Measurements from ENCODE around the gene KCNJ6.

KCNJ6 gene

DNA sequence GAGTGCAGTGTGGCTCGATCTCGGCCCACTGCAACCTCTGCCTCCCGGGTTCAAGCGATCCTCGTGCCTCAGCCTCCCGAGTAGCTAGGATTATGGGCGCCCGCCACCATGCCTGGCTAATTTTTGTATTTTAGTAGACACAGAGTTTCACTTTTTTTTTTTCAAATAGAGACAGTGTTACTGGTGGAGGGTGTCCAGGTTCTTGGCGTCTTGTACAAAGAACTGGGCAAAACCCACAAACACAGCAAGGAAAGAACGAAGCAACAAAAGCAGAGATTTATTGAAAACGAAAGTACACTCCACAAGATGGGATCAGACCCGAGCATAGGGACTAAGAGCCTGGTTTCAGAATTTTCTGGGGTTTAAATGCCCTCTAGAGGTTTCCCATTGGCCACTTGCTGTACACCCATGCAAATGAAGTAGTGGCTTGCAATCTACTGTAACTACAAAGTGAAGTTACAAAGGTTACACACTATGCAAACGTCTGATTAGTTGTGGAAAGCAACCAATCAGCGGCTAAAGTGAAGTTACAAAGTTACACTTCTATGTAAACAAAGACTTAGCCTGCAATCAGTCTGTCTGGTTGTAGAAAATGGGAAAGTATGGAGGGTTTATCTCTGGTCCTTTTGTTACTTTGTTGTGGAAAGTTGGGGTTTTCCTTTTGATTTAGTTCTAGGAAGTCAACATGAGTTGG, 350.6 kb downstream of the KCNJ6 start:
- no peak for DNase-seq (ENCODE audit: low spot score)

DNA sequence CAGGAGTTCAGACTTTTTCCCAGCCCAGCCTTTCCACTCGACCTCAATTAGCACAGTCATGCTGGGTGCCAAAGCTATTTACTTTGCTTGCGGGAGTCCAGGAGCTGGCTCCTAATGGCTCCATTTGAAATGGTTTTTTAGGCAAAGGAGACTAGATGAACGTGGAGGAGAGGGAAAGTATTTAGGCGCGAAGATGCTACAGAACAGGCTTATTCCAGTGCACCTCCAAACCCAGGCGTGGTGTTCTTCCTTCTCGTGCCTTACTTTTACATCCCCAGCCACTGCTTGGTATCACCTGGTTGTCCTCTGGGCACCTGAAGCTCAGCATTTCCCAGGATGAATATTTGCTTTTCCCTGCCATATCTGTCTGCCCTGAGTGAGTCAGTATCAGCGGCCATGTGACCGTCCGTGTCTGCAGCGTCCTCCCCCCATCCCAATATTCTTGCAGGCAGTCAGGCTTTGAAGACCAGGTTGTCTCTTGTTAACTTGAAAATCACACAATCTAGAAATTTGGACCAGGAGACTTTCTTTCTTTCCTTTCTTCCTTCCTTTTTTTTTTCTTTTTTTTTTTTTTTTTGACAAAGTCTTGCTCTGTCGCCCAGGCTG, 351.2 kb downstream of the KCNJ6 start:
- no peak for DNase-seq (ENCODE audit: low spot score)

DNA sequence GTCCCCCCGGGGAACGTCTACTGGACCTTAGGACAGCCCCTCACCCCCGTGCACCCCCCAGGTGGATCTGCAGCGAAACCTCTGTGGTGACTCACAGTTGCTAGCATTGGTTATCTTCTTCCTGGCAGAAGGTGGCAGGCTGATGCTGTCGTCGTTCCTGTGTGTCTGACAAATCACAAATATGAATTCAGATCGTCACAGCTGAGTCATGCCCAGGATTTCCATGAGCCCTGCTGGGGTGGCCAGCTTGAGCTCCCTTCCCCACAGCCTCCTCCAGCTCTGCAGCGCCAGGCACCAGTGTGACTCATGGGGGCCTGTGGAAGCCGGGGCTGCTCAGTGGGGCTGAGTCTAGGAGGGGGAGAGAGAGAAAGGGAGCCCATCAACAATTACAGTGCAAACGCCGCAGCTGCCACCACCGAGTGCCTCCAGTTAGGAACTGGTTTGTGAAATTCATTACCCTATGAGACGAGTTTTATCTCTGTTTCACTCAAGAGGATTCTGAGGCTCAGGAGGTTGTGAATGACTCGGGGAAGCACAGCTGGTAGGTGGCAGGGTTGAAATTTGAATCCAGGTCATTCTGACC, 351.8 kb downstream of the KCNJ6 start:
- DNase-seq (ENCODE audit: low spot score), result peak; percentile 79

DNA sequence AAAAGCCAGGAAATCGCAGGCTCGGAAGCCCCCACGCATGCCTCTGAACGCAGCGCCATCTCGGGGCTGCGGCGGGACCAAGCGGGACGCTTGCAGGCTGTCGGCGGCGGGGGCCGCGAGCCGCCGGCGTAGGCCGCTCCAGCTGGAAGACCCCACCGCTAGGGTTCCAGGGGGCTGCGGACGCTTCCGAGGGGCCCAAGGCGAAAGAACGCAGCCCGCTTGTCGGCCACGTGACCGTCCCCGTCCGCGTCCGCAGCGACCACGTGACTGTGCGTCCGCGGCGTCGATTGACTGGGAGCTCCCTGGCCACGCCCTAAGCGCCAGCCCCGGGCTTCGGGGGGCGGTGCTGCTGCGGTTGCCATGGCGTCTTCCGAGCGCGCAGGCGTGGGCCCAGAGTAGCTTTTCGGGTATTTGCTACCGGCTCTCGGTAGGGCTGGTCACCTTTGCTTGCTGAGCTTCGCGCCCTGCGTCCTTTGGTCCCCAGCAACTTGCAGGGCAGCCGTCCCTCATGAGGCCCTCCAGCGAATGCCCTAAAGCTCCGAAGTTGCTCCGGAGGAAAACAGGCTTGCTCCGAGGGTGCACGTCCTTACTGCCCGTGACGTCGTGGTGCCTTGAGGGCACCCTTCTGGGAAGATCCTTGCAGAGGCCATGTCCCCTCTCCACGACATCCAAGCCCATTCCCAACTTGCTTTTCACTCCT, 352.5 kb downstream of the KCNJ6 start:
- DNase-seq (ENCODE audit: low spot score), result peak; percentile 95

DNA sequence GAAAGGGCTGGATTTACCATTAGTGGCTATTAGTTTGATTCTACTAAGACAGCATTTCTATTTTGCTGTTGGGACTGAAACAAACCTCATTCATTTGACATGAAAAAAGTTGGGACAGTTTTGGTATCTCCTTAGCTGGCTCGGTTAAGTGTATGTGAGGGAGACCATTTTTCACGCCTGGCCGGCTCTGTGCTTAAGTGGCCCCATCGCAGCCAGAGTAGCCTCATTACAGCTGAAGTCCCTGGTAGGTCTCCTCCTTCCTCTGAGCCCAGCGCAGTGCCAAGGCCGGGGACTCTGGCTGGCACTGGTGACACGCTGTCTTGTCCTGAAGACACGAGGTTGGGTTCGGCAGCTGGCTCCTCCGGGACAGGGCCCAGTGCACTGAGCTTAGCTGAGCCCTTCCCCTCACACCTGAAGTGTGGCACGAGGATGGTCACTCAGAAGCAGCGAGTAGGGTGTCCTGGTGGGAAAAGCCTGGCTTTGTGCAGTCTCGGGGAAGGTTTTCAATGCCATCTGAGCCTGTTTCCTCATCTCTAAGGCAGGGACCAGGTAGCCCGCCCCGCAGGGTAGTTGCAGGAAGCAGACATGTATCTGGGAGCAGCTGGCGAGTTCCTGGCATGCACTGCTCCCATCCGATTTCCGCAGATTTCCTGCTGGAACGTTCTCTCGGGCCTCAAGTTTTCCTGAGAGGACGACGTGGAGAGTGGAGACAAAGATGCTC, 353.2 kb downstream of the KCNJ6 start:
- no peak for DNase-seq (ENCODE audit: low spot score)

DNA sequence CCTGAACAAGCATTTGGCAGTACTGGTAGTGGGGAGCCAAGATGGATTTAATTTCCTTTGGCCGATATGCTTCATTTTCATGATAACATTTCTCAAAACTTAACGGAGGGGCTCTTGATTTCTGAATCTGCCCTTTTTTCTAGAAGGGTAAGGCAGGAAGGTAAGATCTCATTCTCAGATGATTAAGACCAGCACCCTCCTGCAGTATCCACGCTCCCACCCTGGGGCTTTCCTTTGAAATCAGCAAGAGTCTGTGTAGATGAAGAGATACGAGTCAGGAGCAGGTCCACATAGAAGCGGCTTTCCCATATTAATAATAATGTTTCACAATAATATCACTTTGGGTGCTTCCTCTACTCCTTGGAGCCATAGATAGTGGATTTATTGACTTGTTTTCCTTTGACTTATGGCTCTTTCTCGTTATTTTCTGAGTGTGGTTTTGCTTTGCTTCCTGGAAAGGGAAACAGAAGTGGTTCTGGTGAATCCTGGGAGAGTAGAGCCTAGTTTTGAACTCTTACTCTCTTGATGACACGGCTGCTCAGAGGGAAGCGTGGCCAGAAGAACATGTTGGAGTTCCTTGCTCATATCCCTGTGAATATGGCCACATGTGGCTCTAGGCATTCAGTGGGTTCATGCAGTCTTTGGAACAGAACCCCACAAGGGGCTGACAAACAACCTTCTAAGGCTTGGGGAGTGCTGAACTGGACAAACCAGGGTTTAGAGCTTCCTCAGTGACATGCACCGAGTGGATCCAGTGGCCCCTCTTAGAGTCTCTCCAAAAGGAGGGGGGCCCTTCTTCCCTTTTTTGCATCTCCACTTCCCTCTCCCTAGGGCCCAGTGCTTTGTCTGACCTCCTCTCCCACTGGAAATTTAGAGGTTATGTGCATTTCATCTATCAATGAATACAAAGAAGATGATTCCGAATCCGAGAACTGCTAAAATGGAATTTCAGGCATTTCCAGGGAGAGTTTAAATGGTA, 354.0 kb downstream of the KCNJ6 start:
- no peak for DNase-seq (ENCODE audit: low spot score)

DNA sequence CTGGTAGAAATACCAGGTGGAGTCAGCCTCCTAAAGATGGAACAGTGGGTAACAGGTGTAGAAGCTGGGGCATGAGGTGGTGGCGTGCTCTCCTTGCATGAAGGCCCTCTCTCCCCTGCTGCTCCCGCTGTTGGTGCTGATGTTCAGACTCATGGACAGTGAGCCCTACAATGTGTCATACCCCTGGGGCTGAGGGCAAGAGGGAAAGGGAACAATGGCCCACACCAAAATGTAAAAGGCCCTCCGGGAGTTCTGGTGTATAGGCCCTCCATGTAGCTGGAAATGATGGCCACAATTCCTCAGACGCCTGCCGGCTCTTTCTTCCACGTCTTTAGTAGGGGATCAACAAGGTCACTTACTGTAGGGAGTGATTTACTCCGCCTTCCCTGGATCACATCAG, 354.8 kb downstream of the KCNJ6 start:
- DNase-seq (ENCODE audit: low spot score), result no peak

DNA sequence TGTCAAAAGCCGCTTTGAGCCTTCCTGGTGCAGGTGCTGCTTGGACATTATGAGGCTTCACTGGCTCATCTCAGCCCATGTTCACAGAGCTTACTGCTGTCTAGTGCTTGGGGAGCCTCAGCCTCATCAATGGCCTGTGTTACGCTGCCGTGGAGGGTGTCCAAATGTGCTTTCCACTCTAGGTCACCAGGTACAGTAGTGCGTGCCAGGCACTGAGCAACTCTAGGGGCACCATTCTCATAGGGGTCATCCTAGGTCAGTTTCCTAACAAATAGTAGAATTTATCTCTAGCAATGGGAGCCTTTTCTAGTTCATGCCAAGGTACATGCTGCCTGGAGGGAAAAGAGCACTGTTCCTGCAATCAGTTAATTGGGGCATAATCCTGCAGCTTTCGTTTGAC, 355.9 kb downstream of the KCNJ6 start:
- no peak for DNase-seq (ENCODE audit: low spot score)

DNA sequence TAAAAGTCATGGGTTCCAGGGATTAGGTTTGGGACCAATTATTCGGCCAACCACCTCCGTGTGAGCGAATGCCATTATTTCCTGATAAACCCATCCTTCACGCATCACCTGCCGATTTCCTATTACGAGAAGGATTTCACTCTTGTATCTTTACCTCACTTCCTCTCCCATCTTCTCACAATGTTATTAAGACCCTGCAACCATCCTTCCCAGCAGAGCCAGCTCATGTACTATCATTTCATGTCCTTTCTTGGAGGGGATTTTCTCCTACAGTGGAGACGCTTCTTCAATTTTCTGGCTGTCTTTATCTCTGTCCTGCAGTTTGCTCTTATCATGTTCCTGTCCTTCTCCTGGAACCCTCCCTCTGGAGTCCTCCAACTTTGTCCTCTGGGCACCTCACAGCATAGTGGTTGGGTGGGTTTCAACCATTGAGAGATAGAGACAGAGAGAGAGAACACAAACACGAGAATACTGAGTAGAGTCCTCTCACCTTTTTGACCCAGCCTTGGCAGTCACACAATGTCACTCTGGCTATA, 357.5 kb downstream of the KCNJ6 start:
- no peak for DNase-seq (ENCODE audit: low spot score)

Measured in putamen (tissue), 1 donor.